ENCODE measurements around the gene NAP1L1.

DNA sequence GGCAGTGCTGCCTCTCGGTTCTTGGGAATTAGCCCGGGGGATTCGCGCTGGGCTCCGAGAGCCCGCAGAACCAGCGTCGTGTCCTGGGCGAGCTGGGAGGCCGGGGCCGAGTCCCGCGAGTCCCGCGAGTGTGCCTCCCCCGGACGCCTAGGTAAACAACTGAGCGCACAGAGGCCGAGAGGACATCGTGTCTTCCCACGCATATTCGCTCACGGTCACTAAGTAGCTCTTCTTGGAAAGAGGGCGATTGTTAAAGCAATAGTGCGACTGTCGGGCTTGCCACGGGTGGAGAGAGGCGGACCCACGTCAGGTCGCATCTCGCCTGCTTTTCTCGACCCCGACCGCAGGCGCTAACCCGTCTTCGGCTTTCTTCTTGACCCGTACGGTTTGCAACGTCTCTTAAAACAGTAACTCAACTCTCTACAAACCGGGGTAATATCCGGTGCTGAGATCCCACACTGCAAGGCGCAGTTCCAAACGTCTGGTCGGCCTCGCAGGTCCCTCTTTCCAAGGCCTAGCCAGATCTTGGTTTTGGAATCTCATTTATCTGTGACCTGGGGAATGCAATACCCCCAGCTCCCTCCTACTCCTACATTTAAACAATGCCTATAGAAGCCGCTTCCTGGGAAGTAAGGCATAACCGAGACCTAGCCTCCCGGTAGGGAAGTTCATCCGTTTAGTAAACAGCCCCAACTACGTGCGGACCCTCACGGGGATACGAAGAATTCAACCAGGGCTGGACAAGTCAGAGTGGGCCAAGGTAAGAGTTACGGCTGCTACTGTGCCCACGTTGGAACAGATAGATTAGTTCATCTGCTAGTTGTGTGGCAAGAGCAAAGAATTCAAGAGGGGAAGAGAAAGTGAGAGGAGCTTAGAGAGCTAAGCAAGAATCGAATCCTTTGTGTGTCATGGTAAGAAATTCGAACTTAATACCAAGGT lies 52.2 kb downstream of the NAP1L1 start:
- TF ChIP-seq EZH2 (IDR thresholded peaks at IDR 0.05; ENCODE audit: borderline replicate concordance, low read depth, low read length, severe bottlenecking): no peak
- no peak for TF ChIP-seq CTCF (IDR thresholded peaks at IDR 0.05; ENCODE audit: borderline replicate concordance, extremely low read depth, low read length, poor library complexity, severe bottlenecking)
